ENCODE measurements around the gene CD37.
"Not testable (repeated sequence)": the region's sequence is repeated elsewhere in the genome, so short reads cannot be mapped to it uniquely, and the experiment has no call there.

GRCh38 chr19:49373174-49373573, 38.0 kb downstream of the CD37 start:
- TF ChIP-seq CTCF, POLR2A (IDR thresholded peaks at IDR 0.05): not testable (repeated sequence)

Data from breast epithelium (tissue), 3 donors.